ENCODE results near the gene SORCS3. TPM values are rescaled to one million over a fixed set of nuclear protein-coding genes. Genes with fewer than 3 reads are reported as not detected.

Gene SORCS3
- total and polyA plus RNA-seq, 10 of the 15 experiments (the other 5 are each of a cell fraction or from before 2014, with no cell fraction given): 0.01 to 0.04 (median 0.02) TPM; not detected in 7

DNA sequence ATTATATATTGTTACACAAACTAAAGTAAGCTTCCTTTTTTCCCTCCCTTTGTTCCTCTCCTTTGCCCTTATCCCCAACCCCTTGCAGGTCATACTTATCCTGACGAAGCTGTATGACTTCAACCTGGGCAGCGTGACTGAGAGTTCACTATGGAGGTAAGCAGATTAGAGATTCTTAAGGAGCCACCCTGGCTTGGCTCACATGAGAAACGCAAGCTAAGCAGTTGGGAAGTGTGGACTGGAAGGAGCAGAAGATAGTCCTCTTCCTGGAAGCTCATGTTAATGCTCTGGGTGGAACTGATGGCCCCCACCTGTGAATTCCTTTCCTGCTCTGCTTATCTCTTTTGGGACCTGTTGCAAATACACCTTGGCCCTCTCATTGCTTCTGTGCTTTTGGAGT, 201.6 kb downstream of the SORCS3 start (continued):
- TF ChIP-seq, protein P1, sequence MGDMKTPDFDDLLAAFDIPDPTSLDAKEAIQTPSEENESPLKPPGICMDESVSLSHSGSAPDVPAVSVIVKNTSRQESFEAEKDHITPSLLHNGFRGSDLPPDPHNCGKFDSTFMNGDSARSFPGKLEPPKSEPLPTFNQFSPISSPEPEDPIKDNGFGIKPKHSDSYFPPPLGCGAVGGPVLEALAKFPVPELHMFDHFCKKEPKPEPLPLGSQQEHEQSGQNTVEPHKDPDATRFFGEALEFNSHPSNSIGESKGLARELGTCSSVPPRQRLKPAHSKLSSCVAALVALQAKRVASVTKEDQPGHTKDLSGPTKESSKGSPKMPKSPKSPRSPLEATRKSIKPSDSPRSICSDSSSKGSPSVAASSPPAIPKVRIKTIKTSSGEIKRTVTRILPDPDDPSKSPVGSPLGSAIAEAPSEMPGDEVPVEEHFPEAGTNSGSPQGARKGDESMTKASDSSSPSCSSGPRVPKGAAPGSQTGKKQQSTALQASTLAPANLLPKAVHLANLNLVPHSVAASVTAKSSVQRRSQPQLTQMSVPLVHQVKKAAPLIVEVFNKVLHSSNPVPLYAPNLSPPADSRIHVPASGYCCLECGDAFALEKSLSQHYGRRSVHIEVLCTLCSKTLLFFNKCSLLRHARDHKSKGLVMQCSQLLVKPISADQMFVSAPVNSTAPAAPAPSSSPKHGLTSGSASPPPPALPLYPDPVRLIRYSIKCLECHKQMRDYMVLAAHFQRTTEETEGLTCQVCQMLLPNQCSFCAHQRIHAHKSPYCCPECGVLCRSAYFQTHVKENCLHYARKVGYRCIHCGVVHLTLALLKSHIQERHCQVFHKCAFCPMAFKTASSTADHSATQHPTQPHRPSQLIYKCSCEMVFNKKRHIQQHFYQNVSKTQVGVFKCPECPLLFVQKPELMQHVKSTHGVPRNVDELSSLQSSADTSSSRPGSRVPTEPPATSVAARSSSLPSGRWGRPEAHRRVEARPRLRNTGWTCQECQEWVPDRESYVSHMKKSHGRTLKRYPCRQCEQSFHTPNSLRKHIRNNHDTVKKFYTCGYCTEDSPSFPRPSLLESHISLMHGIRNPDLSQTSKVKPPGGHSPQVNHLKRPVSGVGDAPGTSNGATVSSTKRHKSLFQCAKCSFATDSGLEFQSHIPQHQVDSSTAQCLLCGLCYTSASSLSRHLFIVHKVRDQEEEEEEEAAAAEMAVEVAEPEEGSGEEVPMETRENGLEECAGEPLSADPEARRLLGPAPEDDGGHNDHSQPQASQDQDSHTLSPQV (IDR thresholded peaks at IDR 0.05): no peak
- TF ChIP-seq HDGF (IDR thresholded peaks at IDR 0.05) (no peak), RELA (IDR thresholded peaks at IDR 0.05; ENCODE audit: borderline replicate concordance, partially characterized antibody) (no peak), NFXL1 (IDR thresholded peaks at IDR 0.05; ENCODE audit: borderline replicate concordance) (no peak), TAF1 (IDR thresholded peaks at IDR 0.05; ENCODE audit: borderline replicate concordance, low read depth, low read length) (no peak)
- TF ChIP-seq, protein P2, sequence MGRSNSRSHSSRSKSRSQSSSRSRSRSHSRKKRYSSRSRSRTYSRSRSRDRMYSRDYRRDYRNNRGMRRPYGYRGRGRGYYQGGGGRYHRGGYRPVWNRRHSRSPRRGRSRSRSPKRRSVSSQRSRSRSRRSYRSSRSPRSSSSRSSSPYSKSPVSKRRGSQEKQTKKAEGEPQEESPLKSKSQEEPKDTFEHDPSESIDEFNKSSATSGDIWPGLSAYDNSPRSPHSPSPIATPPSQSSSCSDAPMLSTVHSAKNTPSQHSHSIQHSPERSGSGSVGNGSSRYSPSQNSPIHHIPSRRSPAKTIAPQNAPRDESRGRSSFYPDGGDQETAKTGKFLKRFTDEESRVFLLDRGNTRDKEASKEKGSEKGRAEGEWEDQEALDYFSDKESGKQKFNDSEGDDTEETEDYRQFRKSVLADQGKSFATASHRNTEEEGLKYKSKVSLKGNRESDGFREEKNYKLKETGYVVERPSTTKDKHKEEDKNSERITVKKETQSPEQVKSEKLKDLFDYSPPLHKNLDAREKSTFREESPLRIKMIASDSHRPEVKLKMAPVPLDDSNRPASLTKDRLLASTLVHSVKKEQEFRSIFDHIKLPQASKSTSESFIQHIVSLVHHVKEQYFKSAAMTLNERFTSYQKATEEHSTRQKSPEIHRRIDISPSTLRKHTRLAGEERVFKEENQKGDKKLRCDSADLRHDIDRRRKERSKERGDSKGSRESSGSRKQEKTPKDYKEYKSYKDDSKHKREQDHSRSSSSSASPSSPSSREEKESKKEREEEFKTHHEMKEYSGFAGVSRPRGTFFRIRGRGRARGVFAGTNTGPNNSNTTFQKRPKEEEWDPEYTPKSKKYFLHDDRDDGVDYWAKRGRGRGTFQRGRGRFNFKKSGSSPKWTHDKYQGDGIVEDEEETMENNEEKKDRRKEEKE (IDR thresholded peaks at IDR 0.05): no peak
- TF ChIP-seq, protein P3, sequence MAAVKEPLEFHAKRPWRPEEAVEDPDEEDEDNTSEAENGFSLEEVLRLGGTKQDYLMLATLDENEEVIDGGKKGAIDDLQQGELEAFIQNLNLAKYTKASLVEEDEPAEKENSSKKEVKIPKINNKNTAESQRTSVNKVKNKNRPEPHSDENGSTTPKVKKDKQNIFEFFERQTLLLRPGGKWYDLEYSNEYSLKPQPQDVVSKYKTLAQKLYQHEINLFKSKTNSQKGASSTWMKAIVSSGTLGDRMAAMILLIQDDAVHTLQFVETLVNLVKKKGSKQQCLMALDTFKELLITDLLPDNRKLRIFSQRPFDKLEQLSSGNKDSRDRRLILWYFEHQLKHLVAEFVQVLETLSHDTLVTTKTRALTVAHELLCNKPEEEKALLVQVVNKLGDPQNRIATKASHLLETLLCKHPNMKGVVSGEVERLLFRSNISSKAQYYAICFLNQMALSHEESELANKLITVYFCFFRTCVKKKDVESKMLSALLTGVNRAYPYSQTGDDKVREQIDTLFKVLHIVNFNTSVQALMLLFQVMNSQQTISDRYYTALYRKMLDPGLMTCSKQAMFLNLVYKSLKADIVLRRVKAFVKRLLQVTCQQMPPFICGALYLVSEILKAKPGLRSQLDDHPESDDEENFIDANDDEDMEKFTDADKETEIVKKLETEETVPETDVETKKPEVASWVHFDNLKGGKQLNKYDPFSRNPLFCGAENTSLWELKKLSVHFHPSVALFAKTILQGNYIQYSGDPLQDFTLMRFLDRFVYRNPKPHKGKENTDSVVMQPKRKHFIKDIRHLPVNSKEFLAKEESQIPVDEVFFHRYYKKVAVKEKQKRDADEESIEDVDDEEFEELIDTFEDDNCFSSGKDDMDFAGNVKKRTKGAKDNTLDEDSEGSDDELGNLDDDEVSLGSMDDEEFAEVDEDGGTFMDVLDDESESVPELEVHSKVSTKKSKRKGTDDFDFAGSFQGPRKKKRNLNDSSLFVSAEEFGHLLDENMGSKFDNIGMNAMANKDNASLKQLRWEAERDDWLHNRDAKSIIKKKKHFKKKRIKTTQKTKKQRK (IDR thresholded peaks at IDR 0.05; ENCODE audit: low read depth, low read length): no peak

All from GM12878 (cell line).